ENCODE results near the gene SORCS2. TPM values are rescaled to one million over a fixed set of nuclear protein-coding genes. Genes with fewer than 3 reads are reported as not detected.

Gene SORCS2
- total and polyA plus RNA-seq, 4 donors, result 2.2 to 7.7 (median 2.5) TPM

DNA sequence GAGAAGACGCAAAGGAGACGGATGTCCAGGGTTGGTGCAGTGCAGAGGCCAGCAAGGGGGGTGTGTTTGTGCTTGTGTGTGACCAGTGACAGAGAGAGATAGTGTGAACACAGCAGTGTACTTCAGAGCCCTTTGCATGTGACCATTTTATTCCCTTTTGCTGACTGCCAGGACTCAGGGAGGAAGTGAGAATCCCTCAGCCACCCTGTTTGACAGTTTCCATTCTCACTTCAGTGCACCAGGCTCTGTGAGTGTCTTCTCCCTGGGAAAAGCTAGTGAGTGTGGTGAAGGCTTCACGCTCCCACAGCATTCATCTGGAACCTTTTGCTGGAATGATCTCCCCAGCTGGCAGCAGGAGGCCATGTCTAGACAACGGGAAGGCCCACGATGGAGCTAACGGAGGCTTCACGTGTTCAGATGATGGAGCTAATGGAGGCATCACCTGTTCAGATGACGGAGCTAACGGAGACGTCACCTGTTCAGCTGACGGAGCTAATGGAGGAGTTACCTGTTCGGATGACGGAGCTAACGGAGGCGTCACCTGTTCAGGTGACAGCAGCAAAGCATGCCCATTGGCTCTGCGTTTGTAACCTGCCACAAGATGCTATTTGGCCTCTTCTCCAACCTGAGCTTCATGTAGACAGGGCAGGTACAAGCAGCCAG lies 551.9 kb downstream of the SORCS2 start:
- ATAC-seq (ENCODE audit: insufficient read depth, low FRiP score), result no peak

DNA sequence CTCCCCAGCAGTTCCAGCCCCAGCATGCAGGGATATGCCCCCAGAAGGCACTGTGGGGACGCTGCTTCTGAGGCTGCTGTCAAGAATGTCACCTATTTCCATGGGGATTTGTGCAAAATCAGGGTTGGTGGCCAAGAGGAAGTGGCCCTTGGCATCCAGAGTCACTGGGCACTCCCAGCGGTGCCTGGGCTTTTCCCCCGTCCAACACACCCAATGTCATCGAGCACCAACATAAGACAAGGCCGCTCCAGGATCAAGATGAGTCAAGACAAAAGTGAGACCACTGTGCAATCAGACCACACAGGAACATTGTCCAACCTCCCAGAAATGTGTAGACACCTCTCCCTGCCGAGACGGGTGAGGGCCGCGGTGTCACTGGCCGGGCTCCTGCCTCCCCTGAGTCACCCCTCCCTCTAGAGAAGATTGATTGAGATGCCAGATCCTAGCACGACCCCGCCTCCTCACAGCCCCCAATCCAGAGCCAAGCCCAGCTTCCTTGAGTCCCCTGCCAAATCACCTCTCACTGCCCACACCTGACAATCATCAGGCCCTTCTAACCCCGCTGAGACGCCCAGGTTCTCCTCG lies 553.1 kb downstream of the SORCS2 start:
- Histone ChIP-seq H3K4me1 (ENCODE audit: control insufficient read depth in 5 of 5, insufficient read depth in 5 of 5, low read length in 5 of 5) (peaks cover 0 to 12% (median 4%) of the 10 kb centered on the region in 5 donors), H3K4me3 (no peak overlapping the region), H3K27ac (ENCODE audit: low read depth in 1 of 2, low read length in 1 of 2) (no peak overlapping the region), H3K27me3 (ENCODE audit: control insufficient read depth in 3 of 3, insufficient read depth in 3 of 3, low read length in 2 of 3) (no peaks in the 10 kb centered on the region), H3K36me3 (ENCODE audit: control insufficient read depth in 4 of 4, insufficient read depth in 4 of 4, low read length in 4 of 4) (no peaks in the 10 kb centered on the region), H3K9ac (ENCODE audit: insufficient read depth in 1 of 2, low read length in 2 of 2) (no peak overlapping the region), H3K9me3 (ENCODE audit: control insufficient read depth in 4 of 4, insufficient read depth in 3 of 4, low read length in 3 of 4) (no peaks in the 10 kb centered on the region)
- DNase-seq (no peak), ATAC-seq (ENCODE audit: insufficient read depth, low FRiP score) (no peak)
- 69 to 86% methylated on average over 15 of the region's 15 CpGs for WGBS, 2 donors
- TF ChIP-seq, protein P1, sequence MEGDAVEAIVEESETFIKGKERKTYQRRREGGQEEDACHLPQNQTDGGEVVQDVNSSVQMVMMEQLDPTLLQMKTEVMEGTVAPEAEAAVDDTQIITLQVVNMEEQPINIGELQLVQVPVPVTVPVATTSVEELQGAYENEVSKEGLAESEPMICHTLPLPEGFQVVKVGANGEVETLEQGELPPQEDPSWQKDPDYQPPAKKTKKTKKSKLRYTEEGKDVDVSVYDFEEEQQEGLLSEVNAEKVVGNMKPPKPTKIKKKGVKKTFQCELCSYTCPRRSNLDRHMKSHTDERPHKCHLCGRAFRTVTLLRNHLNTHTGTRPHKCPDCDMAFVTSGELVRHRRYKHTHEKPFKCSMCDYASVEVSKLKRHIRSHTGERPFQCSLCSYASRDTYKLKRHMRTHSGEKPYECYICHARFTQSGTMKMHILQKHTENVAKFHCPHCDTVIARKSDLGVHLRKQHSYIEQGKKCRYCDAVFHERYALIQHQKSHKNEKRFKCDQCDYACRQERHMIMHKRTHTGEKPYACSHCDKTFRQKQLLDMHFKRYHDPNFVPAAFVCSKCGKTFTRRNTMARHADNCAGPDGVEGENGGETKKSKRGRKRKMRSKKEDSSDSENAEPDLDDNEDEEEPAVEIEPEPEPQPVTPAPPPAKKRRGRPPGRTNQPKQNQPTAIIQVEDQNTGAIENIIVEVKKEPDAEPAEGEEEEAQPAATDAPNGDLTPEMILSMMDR (IDR thresholded peaks at IDR 0.05; ENCODE audit: control extremely low read depth, extremely low read depth), result no peak

More for the DNA sequence above, 551.9 kb downstream of the SORCS2 start:
- Histone ChIP-seq H3K9ac (ENCODE audit: insufficient read depth in 1 of 2, low read length in 2 of 2) (no peak overlapping the region), H3K27ac (ENCODE audit: low read depth in 1 of 2, low read length in 1 of 2) (no peak overlapping the region), H3K4me1 (ENCODE audit: control insufficient read depth in 5 of 5, insufficient read depth in 5 of 5, low read length in 5 of 5) (peaks cover 0 to 6% (median 4%) of the 10 kb centered on the region in 5 donors), H3K36me3 (ENCODE audit: control insufficient read depth in 4 of 4, insufficient read depth in 4 of 4, low read length in 4 of 4) (no peaks in the 10 kb centered on the region), H3K9me3 (ENCODE audit: control insufficient read depth in 4 of 4, insufficient read depth in 3 of 4, low read length in 3 of 4) (no peaks in the 10 kb centered on the region), H3K4me3 (no peak overlapping the region), H3K27me3 (ENCODE audit: control insufficient read depth in 3 of 3, insufficient read depth in 3 of 3, low read length in 2 of 3) (no peaks in the 10 kb centered on the region)
- 82 to 83% methylated on average over 16 of the region's 16 CpGs for WGBS, 2 donors
- DNase-seq, result peak in 1 of 3 donors; percentile 31
- TF ChIP-seq, protein P1 (IDR thresholded peaks at IDR 0.05; ENCODE audit: control extremely low read depth, extremely low read depth), result no peak

DNA sequence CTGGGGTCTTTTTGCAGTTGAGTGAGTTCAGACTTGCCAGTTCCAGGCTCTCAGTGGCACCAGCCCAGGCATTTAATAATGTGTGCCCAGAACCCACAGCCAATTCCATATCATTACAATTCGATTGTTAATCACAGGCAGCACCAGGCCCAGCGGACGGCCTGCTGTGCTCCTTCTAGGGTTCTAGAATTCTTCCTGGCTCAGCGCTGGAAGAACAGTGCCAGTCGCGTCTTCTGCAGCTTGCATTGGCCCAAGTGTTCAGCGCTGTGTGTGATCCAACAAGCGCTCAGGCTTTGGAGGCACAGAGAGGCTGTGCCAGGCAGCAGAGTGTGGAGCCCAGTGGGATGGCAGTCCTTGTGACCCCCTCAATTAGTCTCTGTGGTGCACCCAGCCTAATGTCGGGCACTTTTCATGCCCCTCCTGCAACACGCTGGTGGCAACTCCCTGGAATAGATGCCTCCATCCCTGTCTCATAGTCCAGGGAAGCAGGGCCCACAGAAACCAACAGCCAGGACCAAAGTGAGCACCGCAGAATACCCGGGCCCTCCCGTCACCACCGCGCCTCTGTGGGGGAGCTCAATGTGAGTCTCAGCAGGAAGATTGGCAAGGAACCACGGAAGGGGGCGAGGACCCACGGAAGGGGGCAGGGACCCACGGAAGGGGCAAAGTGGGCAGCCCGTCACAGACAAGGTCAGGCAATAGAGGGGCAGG lies 554.2 kb downstream of the SORCS2 start:
- Histone ChIP-seq H3K9me3 (ENCODE audit: control insufficient read depth in 4 of 4, insufficient read depth in 3 of 4, low read length in 3 of 4) (no peaks in the 10 kb centered on the region), H3K36me3 (ENCODE audit: control insufficient read depth in 4 of 4, insufficient read depth in 4 of 4, low read length in 4 of 4) (no peaks in the 10 kb centered on the region), H3K9ac (ENCODE audit: insufficient read depth in 1 of 2, low read length in 2 of 2) (no peak overlapping the region), H3K27me3 (ENCODE audit: control insufficient read depth in 3 of 3, insufficient read depth in 3 of 3, low read length in 2 of 3) (no peaks in the 10 kb centered on the region), H3K27ac (ENCODE audit: low read depth in 1 of 2, low read length in 1 of 2) (no peak overlapping the region), H3K4me1 (ENCODE audit: control insufficient read depth in 5 of 5, insufficient read depth in 5 of 5, low read length in 5 of 5) (peaks cover 0 to 14% (median 4%) of the 10 kb centered on the region in 5 donors), H3K4me3 (no peak overlapping the region)
- DNase-seq (no peak), ATAC-seq (ENCODE audit: insufficient read depth, low FRiP score) (no peak)
- TF ChIP-seq, protein P1 (IDR thresholded peaks at IDR 0.05; ENCODE audit: control extremely low read depth, extremely low read depth), result no peak
- 92 to 94% methylated on average over 20 of the region's 20 CpGs for WGBS, 2 donors
